Activated effector memory CD4-positive, alpha-beta T cell treated with anti-CD3 and anti-CD28 coated beads, Interleukin-2, amount 50 U/mL, for 16 hours (primary cell): ENCODE results near the gene DEFB124.
"Not testable (repeated sequence)": the region's sequence is repeated elsewhere in the genome, so short reads cannot be mapped to it uniquely, and the experiment has no call there.

Experiments used
- DNase-seq: peaks from one replicate; pipeline ENCODE4 v3.0.0-alpha.2; 2020

DEFB124 gene

GRCh38 chr20:31485450-31486339, 10.8 kb upstream of the DEFB124 start:
- no peak for DNase-seq

- no peak for DNase-seq
These were observed 9.1 kb upstream of the DEFB124 start for GRCh38 chr20:31484001-31484400.

- peak; percentile 39 for DNase-seq
These were observed 1.8 kb upstream of the DEFB124 start for GRCh38 chr20:31476643-31477215.

- DNase-seq = no peak
These were observed 1.3 kb upstream of the DEFB124 start for GRCh38 chr20:31476294-31476585.

- DNase-seq = peak; percentile 33
These were observed 756 bp upstream of the DEFB124 start for GRCh38 chr20:31475472-31476293.

- DNase-seq = no peak
These were observed 860 bp downstream of the DEFB124 start for GRCh38 chr20:31474097-31474436.

- no peak for DNase-seq
These were observed 1.4 kb downstream of the DEFB124 start for GRCh38 chr20:31473331-31474096.

GRCh38 chr20:31472395-31473330, 2.3 kb downstream of the DEFB124 start:
- DNase-seq = no peak

- DNase-seq = peak; percentile 2
These were observed 4.0 kb downstream of the DEFB124 start for GRCh38 chr20:31470946-31471345.

GRCh38 chr20:31454361-31454760, 20.6 kb downstream of the DEFB124 start:
- DNase-seq = no peak

GRCh38 chr20:31452575-31452974, 22.4 kb downstream of the DEFB124 start:
- DNase-seq = no peak

GRCh38 chr20:31449511-31450414, 25.2 kb downstream of the DEFB124 start:
- DNase-seq = no peak

GRCh38 chr20:31446084-31446819, 28.7 kb downstream of the DEFB124 start:
- DNase-seq = no peak

GRCh38 chr20:31440012-31440659, 34.8 kb downstream of the DEFB124 start, which contains the start of gene DEFB123:
Gene DEFB123 (plus strand): TSS chr20:31440632. CDS start chr20:31440699, 67 bp downstream.
- DNase-seq = no peak

GRCh38 chr20:31430568-31431115, 44.3 kb downstream of the DEFB124 start:
- DNase-seq = no peak

- DNase-seq = not testable (repeated sequence)
These were observed 47.4 kb downstream of the DEFB124 start for GRCh38 chr20:31427576-31427975.

GRCh38 chr20:31426891-31427551, 47.9 kb downstream of the DEFB124 start:
- DNase-seq = not testable (repeated sequence)

- DNase-seq = no peak
These were observed 49.1 kb downstream of the DEFB124 start for GRCh38 chr20:31425797-31426196.
